GM04503 (cell line): ENCODE data around the gene DKKL1.
"Not testable (repeated sequence)": the region's sequence is repeated elsewhere in the genome, so short reads cannot be mapped to it uniquely, and the experiment has no call there.

Experiments used
- DNase-seq: peaks from one replicate; pipeline ENCODE4 v3.0.0-alpha.2; 2012; ENCODE audit warnings: low read depth

Gene DKKL1

GRCh38 chr19:49363268-49364082 lies at the start of gene DKKL1:
DKKL1 (plus strand) TSS chr19:49363877; CDS start chr19:49363999, 122 bp downstream.
- DNase-seq, result peak; percentile 92

GRCh38 chr19:49315111-49315510 lies 48.6 kb upstream of the DKKL1 start:
- DNase-seq, result no peak

- DNase-seq, result no peak
Observed at GRCh38 chr19:49316284-49316683, 47.4 kb upstream of the DKKL1 start.

- DNase-seq, result no peak
Observed at GRCh38 chr19:49318296-49318695, 45.4 kb upstream of the DKKL1 start.

GRCh38 chr19:49324801-49325576 lies 38.7 kb upstream of the DKKL1 start, which contains the start of gene SLC6A16:
SLC6A16 (minus strand) TSS chr19:49325191; CDS start chr19:49311347, 13,844 bp downstream.
- DNase-seq, result no peak

- DNase-seq, result not testable (repeated sequence)
Observed at GRCh38 chr19:49325756-49326155, 37.9 kb upstream of the DKKL1 start.

- DNase-seq, result no peak
Observed at GRCh38 chr19:49326165-49326704, 37.4 kb upstream of the DKKL1 start.

GRCh38 chr19:49327878-49328544 lies 35.7 kb upstream of the DKKL1 start:
- DNase-seq, result no peak

GRCh38 chr19:49328741-49329140 lies 34.9 kb upstream of the DKKL1 start:
- no peak for DNase-seq

- not testable (repeated sequence) for DNase-seq
Observed at GRCh38 chr19:49331187-49331586, 32.5 kb upstream of the DKKL1 start.

GRCh38 chr19:49331616-49332055 lies 32.0 kb upstream of the DKKL1 start:
- DNase-seq, result no peak

- DNase-seq, result not testable (repeated sequence)
Observed at GRCh38 chr19:49332691-49333417, 30.8 kb upstream of the DKKL1 start.

GRCh38 chr19:49333418-49333805 lies 30.3 kb upstream of the DKKL1 start:
- no peak for DNase-seq

GRCh38 chr19:49333811-49334288 lies 29.8 kb upstream of the DKKL1 start:
- DNase-seq, result no peak

GRCh38 chr19:49335071-49335783 lies 28.4 kb upstream of the DKKL1 start, which contains the start of gene CD37:
CD37 (plus strand) TSS chr19:49335406; CDS start chr19:49335541, 135 bp downstream.
- no peak for DNase-seq

- no peak for DNase-seq
Observed at GRCh38 chr19:49335784-49336481, 27.7 kb upstream of the DKKL1 start.

- DNase-seq, result no peak
Observed at GRCh38 chr19:49336482-49337266, 27.0 kb upstream of the DKKL1 start.

GRCh38 chr19:49337267-49338022 lies 26.2 kb upstream of the DKKL1 start:
- DNase-seq, result no peak
